NCI-H69 (cell line): ENCODE results near the gene SKP1.

ENCODE experiments used
- DNase-seq: peaks from one replicate; lab custom pipeline; 2025; lab: John Stamatoyannopoulos, UW

SKP1 gene

GRCh38 chr5:134143944-134144941 lies 32.5 kb downstream of the SKP1 start:
- DNase-seq, result no peak

GRCh38 chr5:134143431-134143830 lies 33.3 kb downstream of the SKP1 start:
- DNase-seq, result no peak

- DNase-seq, result no peak
Observed at GRCh38 chr5:134142806-134143205, 33.9 kb downstream of the SKP1 start.

GRCh38 chr5:134142052-134142451 lies 34.7 kb downstream of the SKP1 start:
- no peak for DNase-seq

GRCh38 chr5:134141331-134142050 lies 35.3 kb downstream of the SKP1 start:
- DNase-seq, result peak; percentile 30

- peak; percentile 93 for DNase-seq
Observed at GRCh38 chr5:134140530-134141201, 36.1 kb downstream of the SKP1 start.

- DNase-seq, result no peak
Observed at GRCh38 chr5:134139891-134140469, 36.8 kb downstream of the SKP1 start.

GRCh38 chr5:134139377-134139851 lies 37.3 kb downstream of the SKP1 start:
- DNase-seq, result no peak

- DNase-seq, result no peak
Observed at GRCh38 chr5:134138416-134139376, 38.1 kb downstream of the SKP1 start.

- DNase-seq, result no peak
Observed at GRCh38 chr5:134136771-134137170, 40.0 kb downstream of the SKP1 start.

- peak; percentile 21 for DNase-seq
Observed at GRCh38 chr5:134136221-134136631, 40.5 kb downstream of the SKP1 start.

GRCh38 chr5:134135091-134135655 lies 41.6 kb downstream of the SKP1 start:
- DNase-seq, result no peak

- peak; percentile 50 for DNase-seq
Observed at GRCh38 chr5:134133995-134134541, 42.7 kb downstream of the SKP1 start.

- no peak for DNase-seq
Observed at GRCh38 chr5:134133188-134133994, 43.4 kb downstream of the SKP1 start.

- DNase-seq, result no peak
Observed at GRCh38 chr5:134132372-134133187, 44.2 kb downstream of the SKP1 start.

GRCh38 chr5:134131578-134132350 lies 45.0 kb downstream of the SKP1 start:
- no peak for DNase-seq

- no peak for DNase-seq
Observed at GRCh38 chr5:134131165-134131564, 45.6 kb downstream of the SKP1 start.
